ENCODE results near the gene PACS1. TPM values are rescaled to one million over a fixed set of nuclear protein-coding genes. Genes with fewer than 3 reads are reported as not detected.
A peak's percentile ranks its signal among the peaks of the same experiment; 100 is the strongest.

PACS1 gene
- polyA plus RNA-seq, 1 experiment = 27.1 TPM

DNA sequence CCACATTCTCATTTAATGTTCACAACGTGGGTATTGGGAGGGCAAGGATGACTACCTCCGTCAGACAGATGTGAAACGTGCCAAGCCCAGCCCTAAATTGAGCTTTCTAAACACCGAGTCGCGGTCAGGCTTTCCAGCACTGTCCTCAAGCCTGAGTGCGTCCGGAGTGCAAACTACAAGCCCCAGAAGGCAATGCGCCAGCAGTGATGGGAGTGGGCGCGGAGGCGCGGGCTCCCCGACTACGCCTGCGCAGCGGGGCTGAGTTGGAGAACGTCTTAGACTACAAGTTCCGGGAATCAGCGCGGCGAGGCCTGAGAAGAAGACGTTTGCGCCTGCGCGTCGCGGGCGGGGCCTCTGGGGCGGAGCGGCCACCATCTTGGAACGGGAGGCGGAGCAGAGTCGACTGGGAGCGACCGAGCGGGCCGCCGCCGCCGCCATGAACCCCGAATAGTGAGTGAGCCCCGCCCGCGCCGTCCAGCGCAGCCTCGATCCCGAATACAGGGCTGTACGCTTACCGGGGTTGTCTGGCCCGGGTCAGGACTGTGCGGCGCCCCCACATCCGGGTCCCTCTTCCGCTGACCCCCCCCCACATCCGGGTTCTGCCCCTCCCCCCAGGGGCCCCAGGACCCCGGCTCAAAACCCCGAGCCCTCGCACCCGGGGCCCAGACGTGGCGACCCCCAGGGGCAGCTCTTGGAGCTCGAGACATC, 198.3 kb downstream of the PACS1 start, which contains the start of gene RAB1B:
RAB1B (plus strand) TSS at position 396 of the 708 bp plus-strand sequence; CDS start at position 437, 41 bp downstream.
- Histone ChIP-seq H3K4me3 (ENCODE audit: low read depth, low read length) (peak within 1 kb of the TSS; percentile 91), H3K9me3 (ENCODE audit: control insufficient read depth, insufficient read depth, low read length) (peaks cover 3% of the 10 kb centered on the region; the same call in 1 of the 2 replicates), H3K27me3 (ENCODE audit: control insufficient read depth, insufficient read depth, low read length) (no peaks in the 10 kb centered on the region), H3K27ac (ENCODE audit: low read depth, low read length) (peak within 1 kb of the TSS; percentile 89)
- CTCF ChIA-PET = interaction anchor here (0.5 to 1.5 kb wide), 7 partner anchors 12 to 469 kb away, joined by 3 to 10 read pairs (median 5); no protein-coding TSS in a partner anchor
- POLR2A ChIA-PET = interaction anchor here (0.6 to 2.6 kb wide), 10 partner anchors 9 to 415 kb away, joined by 3 to 13 read pairs (median 3); partner anchors contain the start of genes CCDC85B, RIN1 and YIF1A
- TF ChIP-seq, protein P1, sequence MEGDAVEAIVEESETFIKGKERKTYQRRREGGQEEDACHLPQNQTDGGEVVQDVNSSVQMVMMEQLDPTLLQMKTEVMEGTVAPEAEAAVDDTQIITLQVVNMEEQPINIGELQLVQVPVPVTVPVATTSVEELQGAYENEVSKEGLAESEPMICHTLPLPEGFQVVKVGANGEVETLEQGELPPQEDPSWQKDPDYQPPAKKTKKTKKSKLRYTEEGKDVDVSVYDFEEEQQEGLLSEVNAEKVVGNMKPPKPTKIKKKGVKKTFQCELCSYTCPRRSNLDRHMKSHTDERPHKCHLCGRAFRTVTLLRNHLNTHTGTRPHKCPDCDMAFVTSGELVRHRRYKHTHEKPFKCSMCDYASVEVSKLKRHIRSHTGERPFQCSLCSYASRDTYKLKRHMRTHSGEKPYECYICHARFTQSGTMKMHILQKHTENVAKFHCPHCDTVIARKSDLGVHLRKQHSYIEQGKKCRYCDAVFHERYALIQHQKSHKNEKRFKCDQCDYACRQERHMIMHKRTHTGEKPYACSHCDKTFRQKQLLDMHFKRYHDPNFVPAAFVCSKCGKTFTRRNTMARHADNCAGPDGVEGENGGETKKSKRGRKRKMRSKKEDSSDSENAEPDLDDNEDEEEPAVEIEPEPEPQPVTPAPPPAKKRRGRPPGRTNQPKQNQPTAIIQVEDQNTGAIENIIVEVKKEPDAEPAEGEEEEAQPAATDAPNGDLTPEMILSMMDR (IDR thresholded peaks at IDR 0.05; ENCODE audit: low read depth, low read length) = no peak
- peak; percentile 98 for DNase-seq (ENCODE audit: low read depth, low spot score)

DNA sequence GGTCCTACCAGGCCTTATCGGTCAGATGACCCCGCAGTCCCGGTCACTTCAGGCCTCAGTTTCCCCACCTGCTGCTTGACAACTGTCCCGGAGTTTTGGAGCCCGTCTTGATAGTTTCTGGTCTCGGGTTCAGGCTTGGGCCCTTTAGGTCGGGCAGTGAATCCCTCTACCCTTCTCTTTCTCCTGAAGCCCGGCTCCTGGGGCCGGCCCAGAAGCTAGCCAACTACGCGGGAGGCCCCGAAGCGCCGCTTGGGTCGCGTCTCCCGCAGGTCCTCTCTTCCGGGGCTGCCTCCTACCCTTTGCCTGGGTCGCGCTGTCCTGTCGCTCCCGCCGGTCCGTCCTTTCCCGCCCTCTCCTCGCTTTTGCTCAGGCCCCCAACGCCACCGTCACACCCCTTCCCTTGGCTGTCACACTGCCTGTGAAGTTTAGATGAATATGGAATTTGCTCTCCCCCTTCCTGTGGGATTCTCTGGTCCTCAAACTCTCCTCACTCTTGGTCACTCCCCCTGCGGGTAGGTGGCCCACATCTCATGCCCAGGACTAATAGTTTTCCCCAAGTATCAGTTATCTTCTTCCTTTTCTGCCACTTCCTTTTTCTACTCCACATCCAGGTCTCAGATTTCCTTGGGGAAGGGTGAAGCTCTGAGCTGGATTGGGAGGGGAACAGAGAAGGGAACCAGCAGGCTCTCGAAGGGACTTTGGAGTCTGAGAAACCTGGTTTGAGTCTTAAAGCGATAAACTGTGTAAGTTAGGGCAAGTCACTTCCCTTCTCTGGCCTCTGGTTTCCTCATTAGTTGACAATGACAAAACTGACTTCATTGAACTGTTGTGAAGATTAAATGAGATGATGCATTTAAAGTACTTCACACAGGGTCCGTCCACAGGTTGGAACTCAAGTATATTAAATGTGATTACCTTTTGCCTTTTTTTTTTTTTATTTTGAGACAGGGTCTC, 199.2 kb downstream of the PACS1 start:
- DNase-seq (ENCODE audit: low read depth, low spot score) = no peak
- Histone ChIP-seq H3K27me3 (ENCODE audit: control insufficient read depth, insufficient read depth, low read length) (no peaks in the 10 kb centered on the region), H3K9me3 (ENCODE audit: control insufficient read depth, insufficient read depth, low read length) (peaks cover 3% of the 10 kb centered on the region; the same call in 1 of the 2 replicates), H3K27ac (ENCODE audit: low read depth, low read length) (peak overlapping the region; percentile 81), H3K4me3 (ENCODE audit: low read depth, low read length) (peak overlapping the region; percentile 91)
- TF ChIP-seq, protein P1 (IDR thresholded peaks at IDR 0.05; ENCODE audit: low read depth, low read length) = peak; percentile 37
- POLR2A ChIA-PET = interaction anchor here (0.6 to 2.6 kb wide), 3 partner anchors 17 to 32 kb away, joined by 3 to 13 read pairs (median 3); partner anchors contain the start of gene YIF1A
- CTCF ChIA-PET = interaction anchor here (1.1 kb wide), 2 partner anchors 13 to 42 kb away, joined by 3 to 5 read pairs; no protein-coding TSS in a partner anchor

DNA sequence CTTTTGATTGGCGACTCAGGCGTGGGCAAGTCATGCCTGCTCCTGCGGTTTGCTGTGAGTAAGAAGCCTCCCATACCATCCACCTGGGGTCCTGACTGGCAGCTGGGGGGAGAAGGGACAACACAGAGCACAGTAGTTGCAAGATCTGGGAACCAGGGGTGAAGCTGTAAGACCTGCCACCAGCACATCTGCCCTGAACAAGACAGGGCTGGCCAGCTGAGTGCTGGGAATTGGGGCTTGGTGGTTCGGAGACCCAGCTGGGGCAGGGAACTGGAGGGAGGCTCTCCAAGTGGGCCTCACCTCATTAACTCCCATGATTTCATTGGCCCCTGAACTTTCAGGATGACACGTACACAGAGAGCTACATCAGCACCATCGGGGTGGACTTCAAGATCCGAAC, 201.7 kb downstream of the PACS1 start:
- TF ChIP-seq, protein P1 (IDR thresholded peaks at IDR 0.05; ENCODE audit: low read depth, low read length) = no peak
- DNase-seq (ENCODE audit: low read depth, low spot score) = no peak
- POLR2A ChIA-PET = interaction anchor here (0.6 to 0.9 kb wide), 2 partner anchors 9 to 17 kb away, joined by 3 read pairs; partner anchors contain the start of gene YIF1A
- Histone ChIP-seq H3K27me3 (ENCODE audit: control insufficient read depth, insufficient read depth, low read length) (no peaks in the 10 kb centered on the region), H3K27ac (ENCODE audit: low read depth, low read length) (no peak overlapping the region), H3K9me3 (ENCODE audit: control insufficient read depth, insufficient read depth, low read length) (peaks cover 3% of the 10 kb centered on the region; the same call in 1 of the 2 replicates), H3K4me3 (ENCODE audit: low read depth, low read length) (no peak overlapping the region)
- CTCF ChIA-PET = interaction anchor here (1.9 to 3.9 kb wide), 2 partner anchors 11 to 13 kb away, joined by 5 to 18 read pairs; no protein-coding TSS in a partner anchor

DNA sequence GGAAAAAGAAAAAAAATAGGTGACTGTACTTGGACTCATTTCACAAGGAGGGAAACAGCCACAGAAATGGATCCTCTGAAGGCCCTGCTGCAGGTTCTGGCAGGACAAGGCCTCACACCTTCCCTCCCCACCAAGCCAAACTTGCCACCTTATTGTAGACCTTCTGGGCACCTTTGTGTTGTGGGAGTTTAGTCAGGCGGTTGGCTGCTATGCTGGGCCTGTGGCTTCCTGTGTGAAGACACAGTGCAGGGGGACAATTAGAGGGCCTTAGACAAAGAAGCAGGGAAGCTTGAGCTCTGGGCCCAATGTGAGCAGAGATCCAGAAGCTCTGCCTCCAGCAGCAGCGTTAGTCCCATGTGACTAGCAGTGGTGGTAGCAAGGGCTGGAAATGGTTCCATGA, 202.5 kb downstream of the PACS1 start:
- ChIA-PET POLR2A (interaction anchor here (0.6 to 0.9 kb wide), 2 partner anchors 8 to 17 kb away, joined by 3 read pairs; partner anchors contain the start of gene YIF1A), CTCF (interaction anchor here (3.9 kb wide), 1 partner anchor 10 kb away, joined by 18 read pairs; no protein-coding TSS in a partner anchor)
- H3K9me3 ChIP-seq (ENCODE audit: control insufficient read depth, insufficient read depth, low read length) = peaks cover 3% of the 10 kb centered on the region; the same call in 1 of the 2 replicates
- no peak overlapping the region for H3K27ac ChIP-seq (ENCODE audit: low read depth, low read length)
- TF ChIP-seq, protein P1 (IDR thresholded peaks at IDR 0.05; ENCODE audit: low read depth, low read length) = no peak
- DNase-seq (ENCODE audit: low read depth, low spot score) = no peak
- H3K4me3 ChIP-seq (ENCODE audit: low read depth, low read length) = no peak overlapping the region
- H3K27me3 ChIP-seq (ENCODE audit: control insufficient read depth, insufficient read depth, low read length) = no peaks in the 10 kb centered on the region

Measured in AG04450 (cell line).